GM12891 (cell line): ENCODE data around the gene ATAD2B.

Experiments used
- DNase-seq: peaks from one replicate; pipeline ENCODE4 v3.0.0; 2011; ENCODE audit warnings: low spot score; ENCODE audit not compliant: insufficient read length
- FAIRE-seq: peaks from 2 replicates; lab custom pipeline; 2011; peaks lifted over from hg19 to GRCh38; lab: Jason Lieb, UNC
- PAX5 ChIP-seq: IDR thresholded peaks from 2 replicates; pipeline ENCODE4 v1.6.1; 2011; ENCODE audit warnings: low read length, moderate library complexity, mild to moderate bottlenecking; ENCODE audit not compliant: insufficient read depth, severe bottlenecking
- POLR2A ChIP-seq: IDR thresholded peaks from 2 replicates; pipeline ENCODE4 v1.6.1; 2011; ENCODE audit warnings: low read depth, low read length, control low read depth
- POLR2AphosphoS5 ChIP-seq: IDR thresholded peaks from 2 replicates; pipeline ENCODE4 v1.6.1; 2011; ENCODE audit warnings: low read depth, low read length, control low read depth
- POU2F2 ChIP-seq: IDR thresholded peaks from 2 replicates; pipeline ENCODE4 v1.6.1; 2011; ENCODE audit warnings: low read depth, mild to moderate bottlenecking, control low read depth, low read length, moderate library complexity
- SPI1 ChIP-seq: IDR thresholded peaks from 2 replicates; pipeline ENCODE4 v1.6.1; 2011; ENCODE audit warnings: low read depth, low read length, control low read depth
- TAF1 ChIP-seq: IDR thresholded peaks from 2 replicates; pipeline ENCODE4 v1.6.1; 2011; ENCODE audit warnings: low read depth, low read length, control low read depth

The ATAD2B gene

DNA sequence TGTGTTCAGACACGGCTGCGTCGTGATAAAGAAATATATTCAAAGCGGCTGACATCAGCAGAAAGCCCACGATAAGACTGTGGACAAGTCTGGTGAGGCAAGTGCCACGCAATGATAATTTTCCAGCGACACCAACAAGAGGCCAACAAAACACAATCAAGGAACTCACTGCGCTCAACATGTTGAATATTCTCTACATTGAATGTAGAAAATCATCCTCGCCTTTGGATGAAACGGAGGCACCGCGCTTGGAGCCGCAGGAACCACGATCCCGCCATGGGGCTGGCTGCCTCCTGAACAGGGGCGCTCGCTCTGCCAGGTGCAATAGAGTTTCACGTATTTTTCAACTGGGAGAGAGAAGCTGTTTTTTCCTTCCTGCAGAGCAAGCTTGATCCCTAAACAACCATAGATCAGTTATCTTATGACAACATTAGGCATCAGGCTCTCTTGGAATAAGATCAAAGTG lies 220.3 kb downstream of the ATAD2B start:
- DNase-seq (no peak), FAIRE-seq (no peak)
- TF ChIP-seq PAX5, result no peak
- no peak for TF ChIP-seq SPI1

DNA sequence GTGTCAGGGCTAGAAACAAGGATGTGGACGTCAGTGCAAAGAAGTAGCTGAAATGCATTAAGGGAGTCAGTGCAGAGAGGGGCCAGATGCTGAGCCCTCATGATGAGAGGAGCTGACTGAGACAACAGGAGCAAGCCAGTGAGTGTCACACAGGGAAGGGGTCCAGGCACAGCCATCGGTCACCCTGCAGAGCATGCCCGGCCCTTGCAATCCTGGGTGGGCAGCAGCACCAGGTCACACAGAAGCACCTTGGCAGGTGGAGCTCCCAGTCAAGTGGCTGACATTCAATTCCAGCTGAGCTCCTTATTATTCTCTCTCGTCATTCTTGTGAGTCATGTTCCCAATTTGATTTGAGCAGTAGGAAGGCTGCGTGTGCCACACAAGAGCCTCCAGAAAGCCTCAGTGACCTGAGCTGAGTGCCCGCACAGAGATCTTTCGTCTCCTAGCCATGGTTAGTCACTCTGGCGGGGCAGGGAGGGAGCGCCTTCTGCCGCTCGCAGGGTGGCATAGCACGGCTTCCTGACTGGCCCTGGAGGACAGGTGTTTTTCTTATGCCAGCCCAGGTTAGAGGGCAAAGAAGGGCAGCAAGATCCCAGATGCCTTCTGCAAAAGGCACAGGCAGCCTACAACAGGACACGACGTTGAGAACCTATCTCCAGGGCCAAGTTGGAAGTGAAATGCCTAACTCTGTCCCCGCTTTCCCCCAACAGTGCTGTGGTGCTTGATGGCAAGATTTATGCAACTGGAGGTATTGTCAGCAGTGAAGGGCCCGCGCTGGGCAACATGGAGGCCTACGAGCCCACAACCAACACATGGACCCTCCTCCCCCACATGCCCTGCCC lies 220.9 kb downstream of the ATAD2B start:
- DNase-seq (peak; percentile 3), FAIRE-seq (no peak)
- TF ChIP-seq TAF1 (no peak), POLR2AphosphoS5 (no peak), PAX5 (no peak), SPI1 (no peak), POU2F2 (no peak), POLR2A (no peak)

DNA sequence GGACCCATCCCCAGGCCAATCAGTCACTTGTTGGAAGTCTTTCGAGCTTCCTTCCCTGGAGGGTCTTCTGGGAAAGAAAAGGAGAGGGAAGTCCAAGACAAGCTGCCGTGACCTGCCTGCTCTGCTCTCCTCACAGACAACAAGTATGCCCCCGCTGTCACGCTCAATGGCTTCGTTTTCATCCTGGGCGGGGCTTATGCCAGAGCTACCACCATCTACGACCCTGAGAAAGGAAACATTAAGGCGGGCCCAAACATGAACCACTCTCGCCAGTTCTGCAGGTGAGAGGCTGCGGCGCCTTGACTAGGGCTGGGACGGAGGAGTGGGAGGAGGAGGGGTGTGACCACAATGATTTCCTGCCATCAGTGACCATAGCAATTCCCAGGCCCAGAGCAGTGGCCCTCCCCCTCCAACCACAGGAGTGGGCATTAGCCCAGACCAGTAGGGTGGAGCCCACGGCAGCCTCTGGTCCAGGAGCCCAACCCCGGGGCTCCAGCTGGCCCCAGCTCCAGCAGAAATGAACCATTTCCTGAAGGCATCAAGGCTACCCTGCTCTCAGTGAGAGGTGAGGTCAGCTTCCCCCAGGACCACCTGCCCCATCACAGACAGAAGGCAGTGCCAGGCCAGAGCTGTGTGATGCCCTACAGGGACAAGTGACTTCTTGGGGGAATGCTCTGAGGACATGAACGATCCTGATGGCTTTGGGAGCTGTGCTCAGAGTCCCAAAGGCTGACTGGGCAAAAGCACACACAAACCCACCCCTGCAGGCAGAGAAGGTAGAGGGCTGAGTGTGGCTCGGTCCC lies 223.1 kb downstream of the ATAD2B start:
- TF ChIP-seq PAX5 (no peak), POU2F2 (no peak), POLR2A (no peak), POLR2AphosphoS5 (no peak), TAF1 (no peak), SPI1 (no peak)
- DNase-seq, result peak; percentile 5
- FAIRE-seq, result no peak

DNA sequence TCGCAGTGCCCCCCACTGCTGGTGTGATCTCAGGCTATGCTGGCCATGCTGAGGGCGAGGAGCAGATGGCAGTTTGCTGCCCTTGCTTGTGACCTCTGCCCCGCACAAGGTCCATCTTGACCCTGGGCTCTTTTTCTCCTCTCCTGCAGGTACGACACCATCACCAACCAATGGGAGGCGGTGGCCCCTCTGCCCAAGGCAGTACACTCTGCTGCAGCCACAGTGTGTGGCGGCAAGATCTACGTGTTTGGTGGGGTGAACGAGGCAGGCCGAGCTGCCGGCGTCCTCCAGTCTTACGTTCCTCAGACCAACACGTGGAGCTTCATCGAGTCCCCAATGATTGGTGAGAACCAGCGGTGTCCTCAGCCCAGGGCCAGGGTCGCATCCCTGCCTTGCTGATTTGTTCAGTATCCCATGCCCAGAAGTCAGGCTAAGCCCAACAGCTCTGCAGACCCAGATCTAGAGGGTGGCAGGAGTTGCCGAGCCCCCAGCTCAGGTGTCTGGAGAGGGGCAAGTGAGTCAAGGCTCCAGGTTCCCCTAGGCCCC lies 223.8 kb downstream of the ATAD2B start:
- no peak for FAIRE-seq
- DNase-seq, result peak; percentile 5
- no peak for TF ChIP-seq TAF1
- TF ChIP-seq POLR2AphosphoS5, result no peak
- no peak for TF ChIP-seq PAX5
- no peak for TF ChIP-seq SPI1
- no peak for TF ChIP-seq POU2F2

DNA sequence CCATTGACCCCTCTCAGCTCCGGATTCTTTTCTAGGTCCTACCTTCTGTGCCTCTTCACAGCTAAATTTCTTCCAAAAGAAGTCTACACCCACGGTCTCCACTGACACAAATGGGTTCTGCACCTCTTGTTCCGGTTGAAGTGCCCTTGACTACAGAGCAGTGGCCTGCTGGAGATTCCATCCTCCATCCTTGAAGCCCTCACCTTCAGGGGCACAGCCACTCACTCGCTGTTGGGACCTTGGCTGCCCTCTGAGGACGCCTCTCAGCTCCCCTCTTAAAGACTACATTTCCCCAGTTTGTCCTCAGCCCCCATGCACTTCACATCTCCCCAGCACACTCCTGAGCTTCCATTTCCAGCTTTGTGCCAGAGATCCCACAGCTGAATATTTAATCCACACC lies 226.3 kb downstream of the ATAD2B start:
- TF ChIP-seq POLR2A (no peak), POLR2AphosphoS5 (peak; percentile 37; the same call in 1 of the 2 replicates)
- FAIRE-seq (no peak), DNase-seq (no peak)

DNA sequence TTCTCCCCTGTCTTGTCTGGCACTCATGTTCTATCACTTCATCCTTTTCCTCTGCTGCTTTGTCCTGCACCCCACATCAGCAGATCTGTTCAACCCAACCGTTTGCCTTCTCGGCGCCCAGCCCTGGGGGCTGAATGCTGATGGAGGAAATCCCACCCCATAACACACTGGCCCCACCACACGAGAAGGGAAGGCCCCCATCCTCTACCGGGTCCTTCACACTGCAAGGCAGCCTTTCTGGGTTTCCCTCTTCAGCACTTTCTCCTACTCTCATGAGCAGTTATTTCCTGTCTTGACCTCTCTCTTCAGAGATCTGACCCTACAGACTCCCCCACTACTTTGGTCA lies 227.4 kb downstream of the ATAD2B start:
- no peak for DNase-seq
- no peak for TF ChIP-seq TAF1
- no peak for TF ChIP-seq SPI1
- no peak for FAIRE-seq

DNA sequence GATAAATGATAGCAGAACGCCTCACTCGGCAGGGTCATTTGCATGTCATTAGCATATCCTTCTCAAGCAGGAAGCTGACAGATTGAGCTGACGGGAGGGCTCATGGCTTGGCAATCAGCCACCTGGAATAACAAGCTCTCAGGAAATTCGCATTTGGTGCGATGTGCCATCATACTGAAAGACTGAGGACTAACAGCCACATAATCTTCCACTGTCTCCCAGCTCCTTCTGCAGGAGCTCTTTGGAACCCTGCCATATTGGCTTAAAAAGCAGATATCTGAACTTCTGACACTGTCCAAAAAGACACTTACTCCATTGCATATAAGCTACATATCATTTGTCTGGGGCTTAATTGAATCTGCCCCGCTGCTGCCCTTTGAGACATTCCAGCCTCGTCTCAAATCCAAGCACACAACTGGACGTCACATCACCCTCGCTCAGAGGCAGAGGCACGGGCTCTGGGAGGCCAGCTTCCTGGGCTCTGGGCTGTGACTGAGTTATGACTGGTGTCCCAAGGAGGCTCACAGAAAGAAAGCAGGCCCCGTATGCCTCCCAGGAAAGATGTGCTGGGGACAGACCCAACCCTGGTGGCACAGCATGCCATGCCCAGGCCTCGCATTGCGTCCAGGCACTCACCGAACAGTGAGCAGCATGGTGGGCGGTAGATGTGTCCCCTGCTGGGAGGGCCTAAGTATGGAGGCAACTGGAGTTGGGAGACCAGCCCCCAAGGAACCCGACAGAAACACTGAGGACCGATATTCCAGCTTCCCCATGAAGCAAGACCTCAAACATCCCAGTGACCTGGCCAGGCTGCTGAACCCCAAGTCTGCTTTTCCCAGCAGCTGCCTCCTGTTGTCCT lies 228.0 kb downstream of the ATAD2B start:
- TF ChIP-seq TAF1, result no peak
- TF ChIP-seq POLR2AphosphoS5, result no peak
- no peak for TF ChIP-seq PAX5
- TF ChIP-seq SPI1, result no peak
- no peak for TF ChIP-seq POLR2A
- TF ChIP-seq POU2F2, result no peak
- DNase-seq (no peak), FAIRE-seq (no peak)
